NCI-H82 treated with DMSO at 0.1 percent for 48 hours (cell line): ENCODE results near the gene PIGZ.

Experiments
- DNase-seq: peaks from one replicate; lab custom pipeline; 2025; ENCODE audit not compliant: unreplicated experiment; lab: John Stamatoyannopoulos, UW

Gene PIGZ

DNA sequence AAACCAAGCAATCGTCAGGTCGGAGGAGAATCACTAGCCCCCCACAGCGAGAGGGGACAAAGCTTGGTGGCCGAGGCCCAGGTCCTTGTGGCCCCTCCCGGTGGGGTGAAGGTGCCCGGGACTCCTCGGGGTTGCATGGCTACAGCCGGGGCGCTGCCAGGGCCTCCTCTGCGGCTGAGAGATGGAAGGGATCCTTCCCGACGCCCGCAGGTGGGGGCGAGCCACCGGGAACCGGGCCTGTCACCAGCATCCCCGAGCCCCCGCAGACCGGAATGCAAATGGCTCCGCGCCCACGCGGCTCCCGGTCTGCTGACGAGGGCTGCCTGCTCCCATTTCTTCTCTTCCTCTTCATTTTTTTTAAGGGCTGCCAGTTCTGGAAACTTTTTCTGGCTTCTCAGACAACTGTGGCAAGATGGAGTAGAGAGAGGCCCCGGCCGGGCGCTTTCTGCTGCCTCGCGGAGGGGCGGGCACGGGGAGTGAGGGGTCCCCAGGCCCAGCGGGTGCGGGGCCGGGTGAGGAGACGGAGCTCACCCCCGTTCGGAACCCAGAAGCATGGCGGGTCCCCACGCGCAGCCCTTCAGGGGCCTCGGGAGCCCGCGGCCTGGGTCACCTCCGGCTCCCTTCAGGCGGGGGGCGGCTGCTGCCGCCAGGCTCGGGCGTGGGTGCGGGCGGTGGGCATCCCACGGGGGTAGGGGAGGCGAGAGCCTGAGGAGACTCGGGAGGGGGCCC lies 33.5 kb upstream of the PIGZ start:
- DNase-seq: no peak

DNA sequence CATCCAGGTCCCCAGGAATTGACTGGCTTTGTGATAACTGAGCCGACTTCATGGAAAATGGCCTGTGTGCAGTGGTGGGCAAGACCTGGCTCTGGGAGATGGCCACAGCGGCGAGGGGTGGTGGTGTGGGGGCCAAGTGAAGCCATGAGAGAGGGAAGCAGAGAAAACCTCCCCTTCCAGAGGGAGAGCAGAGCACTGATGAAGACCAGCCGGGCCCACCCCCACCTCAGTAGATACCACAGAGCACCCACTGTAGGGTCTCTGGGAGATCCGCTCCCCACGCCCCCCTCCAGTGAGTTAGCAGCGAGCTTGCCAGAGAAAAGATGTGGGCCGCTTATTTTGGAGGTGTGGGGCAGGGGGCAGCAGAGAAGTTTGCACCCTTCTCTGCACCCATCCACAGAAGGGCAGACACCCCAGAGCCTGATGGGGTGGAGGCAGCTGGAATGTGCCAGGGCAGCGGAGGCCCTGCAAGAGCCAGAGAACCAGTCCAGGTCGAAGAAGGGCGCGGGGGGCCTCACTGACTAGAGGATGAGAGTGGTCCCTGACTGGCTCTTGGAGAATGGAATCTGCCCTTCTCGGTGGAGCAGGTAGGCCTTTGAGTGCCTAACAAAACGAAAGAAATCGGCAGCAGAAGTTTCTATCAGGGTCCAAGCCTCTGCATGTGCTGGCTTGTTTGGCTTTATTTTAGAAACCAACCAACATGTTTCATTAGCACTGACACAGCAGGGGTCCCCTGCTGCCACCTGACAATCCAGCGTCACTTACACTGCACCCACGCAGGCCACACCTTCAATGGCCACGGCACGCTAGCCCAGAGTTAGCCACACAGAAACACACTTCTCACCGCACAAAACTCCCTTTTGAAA lies 32.7 kb upstream of the PIGZ start:
- no peak for DNase-seq

DNA sequence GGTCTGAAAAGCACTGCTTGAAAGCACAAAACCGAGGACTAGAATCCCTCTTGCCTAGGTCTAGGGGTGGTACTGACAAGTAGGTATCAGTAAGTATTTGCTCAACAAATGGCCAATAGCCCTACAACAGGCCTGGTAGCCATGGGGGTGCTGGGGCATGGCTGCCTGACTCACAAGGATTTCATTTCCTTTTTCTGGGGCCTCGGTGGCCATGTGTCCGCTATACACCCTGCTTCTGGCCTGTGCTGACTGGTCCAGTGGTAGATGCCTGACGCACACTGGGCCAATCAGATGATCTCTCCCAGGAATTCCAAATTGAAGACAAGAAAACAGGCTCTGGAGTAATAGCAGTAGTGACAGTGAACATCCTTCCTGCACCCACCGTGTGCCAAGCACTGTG lies 31.6 kb upstream of the PIGZ start:
- no peak for DNase-seq

- no peak for DNase-seq
These were observed 30.5 kb upstream of the PIGZ start for GRCh38 chr3:196998966-196999760.

- DNase-seq: no peak
These were observed 28.7 kb upstream of the PIGZ start for GRCh38 chr3:196997311-196997710.

GRCh38 chr3:196996454-196997265 lies 28.0 kb upstream of the PIGZ start:
- DNase-seq: no peak

DNA sequence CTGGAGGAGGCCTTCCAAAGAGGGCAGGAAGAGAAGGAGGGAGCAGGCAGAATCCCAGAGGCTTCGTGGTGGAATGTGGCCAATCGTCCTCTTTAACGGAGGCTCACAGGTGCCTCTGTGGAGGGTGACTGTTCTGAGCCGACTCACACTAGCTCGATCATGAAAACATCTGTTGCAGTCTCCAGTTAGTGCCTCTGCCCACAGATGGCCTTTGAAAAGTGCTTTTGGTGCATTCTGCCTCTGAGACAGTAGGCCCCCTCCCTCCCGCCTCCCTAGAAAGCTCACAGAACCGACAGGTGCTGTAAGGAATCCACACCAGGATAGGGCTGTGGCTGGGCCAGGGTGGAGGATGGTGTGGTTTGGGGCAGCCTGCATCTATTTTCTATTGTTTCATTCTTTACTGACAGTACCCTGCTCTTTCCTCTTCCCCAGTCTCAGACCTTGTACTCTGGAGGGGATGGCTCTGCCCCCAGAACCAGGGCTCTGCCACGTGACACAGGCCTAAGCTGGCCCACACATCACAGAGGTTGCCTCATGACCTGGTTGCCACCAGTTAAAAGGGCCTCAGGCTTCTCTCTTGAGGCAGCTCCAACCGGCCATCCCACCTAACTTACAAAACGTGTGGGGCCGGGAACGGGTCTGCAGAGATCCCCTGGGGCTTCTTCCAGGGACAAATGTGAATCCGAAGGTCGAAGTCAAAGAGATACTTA lies 27.2 kb upstream of the PIGZ start:
- DNase-seq: peak; percentile 18

DNA sequence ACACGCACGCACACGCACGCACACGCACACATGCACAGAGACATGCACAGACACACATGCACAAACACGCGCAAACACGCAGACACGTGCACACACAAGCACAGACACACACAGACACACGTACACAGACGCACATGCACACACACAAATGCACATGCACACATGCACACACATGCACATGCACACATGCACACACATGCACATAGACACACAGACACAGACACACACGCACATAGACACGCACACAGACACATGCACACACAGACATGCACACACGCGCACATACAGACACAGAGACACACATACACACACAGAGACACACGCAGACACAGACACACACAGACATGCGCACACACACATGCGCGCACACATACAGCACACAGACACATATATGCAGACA lies 26.4 kb upstream of the PIGZ start:
- DNase-seq: no peak

GRCh38 chr3:196994056-196994455 lies 25.4 kb upstream of the PIGZ start:
- DNase-seq: no peak

DNA sequence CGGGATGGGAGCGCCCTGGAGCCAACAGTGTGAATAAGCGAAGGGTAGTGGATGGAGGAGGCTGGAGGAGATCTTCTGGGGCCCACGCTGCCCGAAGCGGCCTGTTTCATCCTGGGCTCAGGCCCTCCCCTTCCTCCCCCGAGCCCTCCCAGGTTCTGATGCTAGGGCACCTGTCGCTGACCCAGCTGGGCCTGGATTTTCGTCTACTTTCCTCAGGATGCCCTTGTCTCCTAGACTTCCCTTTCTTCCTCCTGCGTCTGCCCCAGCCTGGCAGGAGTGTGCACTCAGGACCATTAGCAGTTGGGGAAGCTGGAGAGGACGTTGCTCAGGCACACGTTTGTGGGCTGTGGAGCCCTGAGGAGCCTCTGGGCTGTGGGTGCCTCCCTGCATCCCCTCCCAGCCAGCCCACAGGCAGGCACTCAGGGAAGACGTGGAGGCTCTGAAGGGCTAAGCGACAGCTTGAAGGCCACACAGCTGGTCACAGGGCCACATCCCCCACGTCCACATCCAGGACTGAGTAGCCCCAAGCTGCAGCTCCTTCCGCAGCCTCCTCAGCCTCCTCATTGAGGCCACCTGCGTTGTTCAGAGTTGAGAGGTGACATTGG lies 23.9 kb upstream of the PIGZ start:
- DNase-seq: no peak

GRCh38 chr3:196991581-196992460 lies 23.2 kb upstream of the PIGZ start:
- no peak for DNase-seq

DNA sequence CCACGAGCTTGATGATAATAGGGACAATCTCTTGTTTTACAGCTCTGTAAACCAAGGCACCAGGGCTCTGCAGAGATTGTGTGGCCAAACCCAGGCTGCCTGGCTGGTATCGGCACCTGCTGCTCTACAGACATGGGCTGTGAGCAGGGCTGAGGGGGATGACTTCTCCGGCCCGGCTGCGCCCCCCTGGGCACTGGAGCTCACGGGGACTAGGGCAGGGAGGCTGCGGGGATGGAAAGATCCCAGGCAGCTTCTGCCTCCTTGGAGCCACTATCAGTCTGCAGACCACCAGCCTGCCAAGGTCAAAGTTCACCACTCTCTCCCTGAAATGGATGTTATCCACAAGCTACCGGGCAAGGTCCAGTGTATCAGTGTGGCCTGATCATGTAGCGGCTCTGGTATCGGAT lies 22.0 kb upstream of the PIGZ start:
- DNase-seq: no peak

DNA sequence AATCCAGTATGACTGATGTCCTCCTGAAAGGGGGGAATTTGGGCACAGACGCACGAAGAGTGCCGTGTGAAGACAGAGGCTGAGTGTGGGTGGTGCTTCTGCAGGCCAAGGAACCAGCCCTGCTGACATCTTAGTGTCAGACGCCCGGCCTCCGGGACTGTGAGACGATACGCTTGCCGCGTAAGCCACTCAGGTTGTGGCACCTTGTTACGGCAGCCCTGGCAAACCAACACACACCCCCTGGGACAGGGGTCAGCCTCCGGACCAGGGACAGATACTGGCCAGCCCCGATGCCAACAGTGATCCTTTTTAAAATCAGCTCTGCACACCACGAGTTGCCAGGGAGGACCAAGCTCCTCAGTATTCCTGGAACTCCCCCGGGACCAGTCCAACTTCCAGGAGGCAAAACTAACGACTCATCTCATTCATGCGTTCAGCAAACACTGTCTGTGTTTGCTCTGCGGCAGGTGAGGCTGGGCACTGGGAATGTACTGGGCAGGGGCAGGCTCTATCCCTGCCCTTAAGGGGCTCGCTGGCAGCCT lies 21.2 kb upstream of the PIGZ start:
- DNase-seq: no peak

GRCh38 chr3:196988241-196989029 lies 19.8 kb upstream of the PIGZ start:
- peak; percentile 5 for DNase-seq

GRCh38 chr3:196987022-196987421 lies 18.4 kb upstream of the PIGZ start:
- DNase-seq: no peak

- no peak for DNase-seq
These were observed 17.6 kb upstream of the PIGZ start for GRCh38 chr3:196985954-196986885.

DNA sequence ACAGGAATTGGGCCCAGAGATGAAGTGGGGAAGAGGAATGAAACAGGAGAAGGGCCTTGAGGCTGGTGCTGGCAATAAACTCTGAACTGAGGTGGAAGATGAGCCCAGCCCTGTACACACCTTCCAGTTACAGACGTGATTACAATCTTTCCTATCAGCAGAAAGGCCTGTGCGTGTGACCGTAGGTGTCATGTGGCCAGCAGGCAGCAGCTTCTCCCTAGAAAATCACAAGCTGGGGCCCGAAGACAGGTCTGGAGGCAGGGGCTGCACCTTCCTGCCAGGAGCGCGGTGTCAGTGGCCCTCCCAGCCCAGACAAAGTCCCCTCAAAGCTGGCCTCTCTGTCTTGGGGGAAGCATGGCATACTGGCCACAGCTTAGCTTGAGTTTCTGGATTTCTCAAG lies 16.7 kb upstream of the PIGZ start:
- DNase-seq: no peak
